ENCODE results near the gene BCORL1. TPM values are rescaled to one million over a fixed set of nuclear protein-coding genes. Genes with fewer than 3 reads are reported as not detected.

The BCORL1 gene
- total and polyA plus RNA-seq, 2 of the 4 experiments (the other 2 are of a cell fraction): 0.54 to 1.6 TPM

DNA sequence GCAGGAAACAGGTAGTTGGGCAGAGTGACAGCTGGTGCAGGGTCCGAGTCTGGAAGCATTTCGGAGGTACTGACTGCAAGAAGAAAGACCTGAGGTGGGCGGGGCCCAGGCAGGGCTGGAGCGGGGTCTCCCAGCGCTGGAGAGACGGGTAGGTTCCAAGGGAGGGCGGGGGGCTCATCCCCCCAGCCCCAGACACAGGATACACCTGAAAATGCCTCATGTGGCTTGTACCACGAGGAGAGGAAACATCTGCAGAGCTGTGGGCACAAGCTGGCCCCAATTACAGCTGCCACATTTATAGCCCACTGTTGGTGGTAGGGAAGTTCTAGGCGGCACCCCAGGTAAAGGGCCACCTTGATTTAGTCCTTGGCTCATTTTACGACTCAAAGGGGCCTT lies 89.9 kb downstream of the BCORL1 start:
- no peak overlapping the region for H2AK9ac ChIP-seq (replicated peaks; ENCODE audit: low read depth, low read length, poor library complexity)
- H3K9ac ChIP-seq (ENCODE audit: low read depth, low read length): no peak overlapping the region
- no peak overlapping the region for H3K4ac ChIP-seq (ENCODE audit: low read depth, low read length)
- H3K56ac ChIP-seq (ENCODE audit: extremely low read depth, insufficient read depth, low read length): no peak overlapping the region
- H3K9me3 ChIP-seq (ENCODE audit: control insufficient read depth, insufficient read depth, low read length): no peaks in the 10 kb centered on the region
- H2AK5ac ChIP-seq (ENCODE audit: low read depth, low read length): no peak overlapping the region
- dilution Hi-C loops (cut with HindIII; ENCODE audit: low sequenced_read_pairs, unreplicated experiment) (no loop called here), in situ Hi-C loops (cut with MboI; ENCODE audit: low sequenced_read_pairs) (no loop called here), intact Hi-C loops (cut with micrococcal nuclease) (no loop called here)
- no peak overlapping the region for H3K14ac ChIP-seq (replicated peaks; ENCODE audit: low read depth, low read length)
- H3K23ac ChIP-seq (ENCODE audit: low read depth, low read length): no peak overlapping the region
- no peak overlapping the region for H4K91ac ChIP-seq (ENCODE audit: insufficient read depth, low read depth, low read length)
- no peak overlapping the region for H2BK20ac ChIP-seq (ENCODE audit: low read depth, low read length)
- no peak overlapping the region for H2AFZ ChIP-seq (replicated peaks; ENCODE audit: low read length, poor library complexity)
- no peaks in the 10 kb centered on the region; a peak in 1 of 4 replicates for H3K79me1 ChIP-seq (ENCODE audit: low read depth in 1 of 2, low read length in 2 of 2)
- H3K9me1 ChIP-seq (ENCODE audit: insufficient read depth, low read length): no peaks in the 10 kb centered on the region
- H2BK15ac ChIP-seq (ENCODE audit: low read depth, low read length): no peak overlapping the region
- no peaks in the 10 kb centered on the region for H3K27me3 ChIP-seq (ENCODE audit: control insufficient read depth, insufficient read depth, low read length)
- no peak overlapping the region for H3K4me3 ChIP-seq (ENCODE audit: insufficient read depth, low read depth, low read length)
- ATAC-seq (ENCODE audit: low read depth) (no peak), DNase-seq (no peak)
- H4K20me1 ChIP-seq (ENCODE audit: insufficient read depth, low read length): no peaks in the 10 kb centered on the region; the same call in 1 of the 2 replicates
- no peak overlapping the region for H4K8ac ChIP-seq (ENCODE audit: low read depth in 2 of 2, low read length in 2 of 2)
- H3K36me3 ChIP-seq (ENCODE audit: control insufficient read depth, insufficient read depth, low read length): peaks cover 23% of the 10 kb centered on the region
- no peak overlapping the region for H2BK5ac ChIP-seq (ENCODE audit: low read depth, low read length, poor library complexity, severe bottlenecking)
- no TSS peak for BruUV-seq (replicated peaks)
- H4K5ac ChIP-seq (ENCODE audit: low read depth, low read length): no peak overlapping the region
- WGBS, 2 experiments (ENCODE audit: extremely low coverage in 2 of 2, insufficient read length in 1 of 2): 75% methylated on average over 2 of the region's 10 CpGs; no CpG with 5 or more reads in 1 of the 2 experiments
- TF ChIP-seq MAFK (IDR thresholded peaks at IDR 0.05; ENCODE audit: low read depth, low read length) (no peak), MAZ (IDR thresholded peaks at IDR 0.05; ENCODE audit: borderline replicate concordance, low read depth, low read length) (no peak), MXI1 (IDR thresholded peaks at IDR 0.05; ENCODE audit: borderline replicate concordance, low read depth, low read length) (no peak), FOS (IDR thresholded peaks at IDR 0.05; ENCODE audit: low read depth, low read length) (no peak), CHD1 (IDR thresholded peaks at IDR 0.05; ENCODE audit: low read depth, low read length) (no peak), RCOR1 (IDR thresholded peaks at IDR 0.05; ENCODE audit: insufficient replicate concordance, low read length) (no peak), NFE2L2 (IDR thresholded peaks at IDR 0.05; ENCODE audit: low read depth, low read length) (no peak), SMC3 (IDR thresholded peaks at IDR 0.05; ENCODE audit: low read depth, low read length) (no peak), CEBPB (IDR thresholded peaks at IDR 0.05; ENCODE audit: low read depth, low read length) (no peak), RAD21 (IDR thresholded peaks at IDR 0.05; ENCODE audit: low read length) (no peak), USF2 (IDR thresholded peaks at IDR 0.05; ENCODE audit: low read depth, low read length) (no peak), POLR2A (IDR thresholded peaks at IDR 0.05; ENCODE audit: low read depth, low read length) (no peak), BHLHE40 (IDR thresholded peaks at IDR 0.05; ENCODE audit: low read depth, low read length) (no peak), RFX5 (IDR thresholded peaks at IDR 0.05; ENCODE audit: low read depth, low read length) (no peak)
- TF ChIP-seq, protein P1, sequence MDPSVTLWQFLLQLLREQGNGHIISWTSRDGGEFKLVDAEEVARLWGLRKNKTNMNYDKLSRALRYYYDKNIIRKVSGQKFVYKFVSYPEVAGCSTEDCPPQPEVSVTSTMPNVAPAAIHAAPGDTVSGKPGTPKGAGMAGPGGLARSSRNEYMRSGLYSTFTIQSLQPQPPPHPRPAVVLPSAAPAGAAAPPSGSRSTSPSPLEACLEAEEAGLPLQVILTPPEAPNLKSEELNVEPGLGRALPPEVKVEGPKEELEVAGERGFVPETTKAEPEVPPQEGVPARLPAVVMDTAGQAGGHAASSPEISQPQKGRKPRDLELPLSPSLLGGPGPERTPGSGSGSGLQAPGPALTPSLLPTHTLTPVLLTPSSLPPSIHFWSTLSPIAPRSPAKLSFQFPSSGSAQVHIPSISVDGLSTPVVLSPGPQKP (IDR thresholded peaks at IDR 0.05; ENCODE audit: borderline replicate concordance, low read depth, low read length): no peak
- TF ChIP-seq, protein P2, sequence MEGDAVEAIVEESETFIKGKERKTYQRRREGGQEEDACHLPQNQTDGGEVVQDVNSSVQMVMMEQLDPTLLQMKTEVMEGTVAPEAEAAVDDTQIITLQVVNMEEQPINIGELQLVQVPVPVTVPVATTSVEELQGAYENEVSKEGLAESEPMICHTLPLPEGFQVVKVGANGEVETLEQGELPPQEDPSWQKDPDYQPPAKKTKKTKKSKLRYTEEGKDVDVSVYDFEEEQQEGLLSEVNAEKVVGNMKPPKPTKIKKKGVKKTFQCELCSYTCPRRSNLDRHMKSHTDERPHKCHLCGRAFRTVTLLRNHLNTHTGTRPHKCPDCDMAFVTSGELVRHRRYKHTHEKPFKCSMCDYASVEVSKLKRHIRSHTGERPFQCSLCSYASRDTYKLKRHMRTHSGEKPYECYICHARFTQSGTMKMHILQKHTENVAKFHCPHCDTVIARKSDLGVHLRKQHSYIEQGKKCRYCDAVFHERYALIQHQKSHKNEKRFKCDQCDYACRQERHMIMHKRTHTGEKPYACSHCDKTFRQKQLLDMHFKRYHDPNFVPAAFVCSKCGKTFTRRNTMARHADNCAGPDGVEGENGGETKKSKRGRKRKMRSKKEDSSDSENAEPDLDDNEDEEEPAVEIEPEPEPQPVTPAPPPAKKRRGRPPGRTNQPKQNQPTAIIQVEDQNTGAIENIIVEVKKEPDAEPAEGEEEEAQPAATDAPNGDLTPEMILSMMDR (conservative IDR thresholded peaks at IDR 0.05; ENCODE audit: low read depth, low read length): no peak
- no peak overlapping the region for H2BK120ac ChIP-seq (ENCODE audit: low read depth, low read length)
- no peak overlapping the region for H3K4me2 ChIP-seq (ENCODE audit: low read depth, low read length)
- H3K27ac ChIP-seq (ENCODE audit: insufficient read depth, low read length): no peak overlapping the region
- no peak overlapping the region for H3K18ac ChIP-seq (ENCODE audit: low read depth, low read length)
- ChIA-PET CTCF (no interaction called here), POLR2A (ENCODE audit: unreplicated experiment) (no interaction called here)
- no peaks in the 10 kb centered on the region for H3K4me1 ChIP-seq (ENCODE audit: control insufficient read depth, insufficient read depth, low read length)

Data from IMR-90 (cell line).